NCI-H446 (cell line): ENCODE data around the gene ENGASE.
"Not testable (repeated sequence)": the region's sequence is repeated elsewhere in the genome, so short reads cannot be mapped to it uniquely, and the experiment has no call there.

Experiments used
- DNase-seq, 2 experiments: peaks; one replicate each; lab custom pipeline; 2025; lab: John Stamatoyannopoulos, UW

The ENGASE gene, protein sequence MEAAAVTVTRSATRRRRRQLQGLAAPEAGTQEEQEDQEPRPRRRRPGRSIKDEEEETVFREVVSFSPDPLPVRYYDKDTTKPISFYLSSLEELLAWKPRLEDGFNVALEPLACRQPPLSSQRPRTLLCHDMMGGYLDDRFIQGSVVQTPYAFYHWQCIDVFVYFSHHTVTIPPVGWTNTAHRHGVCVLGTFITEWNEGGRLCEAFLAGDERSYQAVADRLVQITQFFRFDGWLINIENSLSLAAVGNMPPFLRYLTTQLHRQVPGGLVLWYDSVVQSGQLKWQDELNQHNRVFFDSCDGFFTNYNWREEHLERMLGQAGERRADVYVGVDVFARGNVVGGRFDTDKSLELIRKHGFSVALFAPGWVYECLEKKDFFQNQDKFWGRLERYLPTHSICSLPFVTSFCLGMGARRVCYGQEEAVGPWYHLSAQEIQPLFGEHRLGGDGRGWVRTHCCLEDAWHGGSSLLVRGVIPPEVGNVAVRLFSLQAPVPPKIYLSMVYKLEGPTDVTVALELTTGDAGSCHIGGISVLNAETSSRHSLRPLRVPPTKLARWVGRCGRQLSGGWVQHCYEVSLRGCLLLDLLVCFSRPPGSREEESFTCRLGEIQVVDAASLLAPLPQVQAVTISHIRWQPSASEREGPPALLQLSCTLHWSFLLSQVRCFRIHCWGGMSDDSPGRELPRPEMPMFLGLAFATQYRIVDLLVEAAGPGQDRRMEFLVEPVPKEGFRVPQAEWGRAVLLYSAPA

DNA sequence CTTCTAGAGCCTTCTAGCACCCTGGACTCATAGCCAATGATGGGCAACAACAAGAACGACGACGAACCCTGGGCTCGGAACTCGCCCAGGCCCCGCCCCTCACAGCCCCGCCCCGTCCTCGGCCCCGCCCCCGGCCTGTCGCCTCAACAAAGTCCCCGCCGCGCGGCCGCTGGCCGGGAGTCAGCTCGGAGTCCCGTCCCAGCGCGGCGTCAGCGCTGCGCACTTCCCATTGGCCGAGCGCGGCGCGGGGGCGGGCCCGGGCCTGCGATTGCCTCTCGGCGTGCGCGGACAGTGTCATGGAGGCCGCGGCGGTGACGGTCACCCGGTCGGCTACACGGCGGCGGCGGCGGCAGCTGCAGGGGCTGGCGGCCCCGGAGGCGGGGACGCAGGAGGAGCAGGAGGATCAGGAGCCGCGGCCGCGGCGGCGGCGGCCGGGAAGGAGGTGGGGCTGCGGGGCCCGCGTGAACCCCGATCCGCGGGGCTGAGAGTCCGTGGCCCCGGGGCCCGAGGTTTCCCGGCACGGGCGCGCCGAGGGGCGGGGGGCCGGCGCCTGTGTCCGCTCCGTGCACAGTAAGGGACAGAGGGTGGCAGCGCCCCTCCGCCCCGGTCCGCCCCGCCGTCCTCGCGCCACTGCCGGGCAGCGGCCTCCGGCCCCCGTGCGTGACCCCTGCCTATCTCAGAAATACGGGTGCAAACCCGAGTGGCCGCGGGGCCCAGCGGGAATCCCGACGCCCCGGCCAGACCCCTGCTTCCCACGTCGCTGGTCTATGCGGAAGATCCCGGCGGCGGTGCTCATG is at the start of gene ENGASE:
ENGASE (plus strand) TSS at position 176 of the 797 bp plus-strand sequence; CDS start at position 297, 121 bp downstream.
- DNase-seq = peak; percentile 78 to 97

DNA sequence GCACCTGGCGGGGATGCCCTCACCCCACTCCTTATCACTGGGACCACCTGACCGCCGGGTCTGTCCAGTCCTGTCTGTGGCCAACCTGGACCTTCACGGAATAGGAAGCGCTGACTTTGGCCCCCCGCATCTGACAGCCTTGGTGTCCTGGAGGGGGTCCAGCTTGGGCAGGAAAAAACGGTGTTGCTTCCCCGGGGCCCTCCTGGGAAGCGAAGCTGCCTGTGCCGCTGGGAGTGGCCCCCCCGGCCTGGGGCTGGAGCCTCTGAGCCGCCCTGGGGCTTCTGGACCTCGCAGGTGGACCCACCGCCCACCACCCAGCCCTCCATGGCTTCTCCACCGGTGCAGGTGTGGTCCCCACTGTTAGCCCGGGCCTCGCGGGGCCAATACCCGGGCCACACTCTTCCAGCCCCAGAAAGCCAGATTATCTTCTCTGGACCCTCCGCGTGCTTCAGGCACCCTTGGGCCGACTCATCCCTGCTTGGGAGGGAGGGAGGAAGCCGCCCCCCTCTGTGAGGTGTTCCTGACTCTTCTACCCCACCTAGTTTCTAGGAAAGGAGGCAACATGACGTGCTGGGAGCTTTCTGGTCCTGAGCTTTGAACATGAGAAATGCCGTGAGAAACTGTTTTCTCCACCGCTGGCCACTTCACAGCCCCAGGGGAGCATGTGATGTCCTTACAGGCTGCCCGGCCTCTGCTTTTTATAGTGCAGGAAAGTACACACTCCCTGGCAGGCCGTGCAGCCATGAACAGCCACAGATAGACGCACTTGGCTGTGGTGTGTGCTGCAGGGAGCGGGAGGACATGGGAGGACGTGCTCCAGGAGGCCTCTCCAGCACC is 49.5 kb upstream of the ENGASE start:
- DNase-seq = no peak

DNA sequence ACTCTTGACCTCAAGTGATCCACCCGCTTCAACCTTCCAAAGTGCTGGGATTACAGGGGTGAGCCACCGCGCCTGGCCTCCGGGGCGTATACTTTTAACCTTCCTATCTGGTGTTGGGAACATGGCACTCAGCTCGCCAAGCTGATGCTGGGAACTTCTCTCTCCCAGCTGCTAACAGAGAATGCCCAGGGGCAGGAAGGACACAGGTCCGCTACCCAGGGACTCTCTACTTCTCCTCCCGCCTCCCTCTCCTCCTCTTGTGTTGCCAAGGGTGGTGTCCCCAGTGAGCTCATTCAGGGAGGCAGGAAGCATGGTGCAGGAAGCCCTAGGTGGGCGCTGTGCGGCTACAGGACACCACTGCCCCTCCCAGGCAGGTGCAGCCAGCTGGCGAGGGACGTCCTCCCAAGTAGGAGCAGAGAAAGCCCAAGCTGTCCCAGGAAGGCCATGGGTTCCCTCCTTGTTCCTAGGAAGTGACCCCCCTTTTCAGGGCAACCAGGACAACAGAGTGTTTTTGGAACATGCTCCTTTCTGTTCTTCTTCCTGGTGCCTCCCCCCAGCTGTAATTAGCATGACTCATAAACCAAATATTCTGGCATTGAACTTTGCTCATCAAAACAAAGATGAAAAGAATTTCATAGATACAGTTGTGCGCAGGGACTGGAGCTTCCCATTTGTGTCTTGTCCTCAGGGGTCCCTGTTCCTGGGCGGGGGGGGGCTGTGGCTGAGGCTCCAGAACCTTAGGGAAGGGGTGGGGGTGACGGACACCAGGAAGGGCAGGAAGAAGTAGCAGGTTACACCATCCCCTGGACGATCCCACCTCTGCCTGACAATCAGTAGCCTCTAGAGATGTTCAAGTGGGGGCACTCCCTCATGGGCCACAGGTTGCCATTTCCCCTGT is 48.0 kb upstream of the ENGASE start:
- DNase-seq = peak; percentile 23 to 34

DNA sequence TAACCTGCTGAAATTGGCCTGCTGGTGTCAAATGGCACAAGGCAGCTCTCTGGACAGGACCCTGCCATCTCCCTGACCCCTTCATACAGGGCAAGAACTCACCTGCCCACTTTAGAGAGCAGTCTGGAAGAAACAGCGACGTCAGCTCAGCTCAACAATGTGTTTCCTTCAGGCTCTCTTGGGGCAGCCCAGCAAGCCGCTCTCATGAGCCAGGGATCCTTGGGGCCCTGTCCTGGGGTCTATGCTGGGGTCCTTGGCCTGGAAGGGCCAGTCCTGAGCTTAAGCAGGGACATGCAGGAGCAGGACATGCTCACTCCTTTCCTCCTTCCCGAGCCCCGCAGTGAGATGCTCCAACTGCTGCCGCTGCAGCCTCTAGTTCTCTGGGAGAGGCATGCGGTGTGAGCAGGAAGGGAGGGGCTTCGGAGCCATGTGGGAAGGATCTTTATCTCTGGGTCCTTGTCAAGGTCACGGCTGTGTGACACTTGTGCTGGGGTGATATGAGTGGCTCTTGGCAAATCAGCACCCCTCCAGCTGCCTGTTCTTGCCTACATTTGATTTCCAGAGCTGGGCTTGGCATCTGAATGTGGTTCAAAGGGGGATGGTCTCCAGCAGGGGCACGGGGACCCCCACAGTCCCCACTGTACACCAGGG is 47.2 kb upstream of the ENGASE start:
- no peak for DNase-seq

DNA sequence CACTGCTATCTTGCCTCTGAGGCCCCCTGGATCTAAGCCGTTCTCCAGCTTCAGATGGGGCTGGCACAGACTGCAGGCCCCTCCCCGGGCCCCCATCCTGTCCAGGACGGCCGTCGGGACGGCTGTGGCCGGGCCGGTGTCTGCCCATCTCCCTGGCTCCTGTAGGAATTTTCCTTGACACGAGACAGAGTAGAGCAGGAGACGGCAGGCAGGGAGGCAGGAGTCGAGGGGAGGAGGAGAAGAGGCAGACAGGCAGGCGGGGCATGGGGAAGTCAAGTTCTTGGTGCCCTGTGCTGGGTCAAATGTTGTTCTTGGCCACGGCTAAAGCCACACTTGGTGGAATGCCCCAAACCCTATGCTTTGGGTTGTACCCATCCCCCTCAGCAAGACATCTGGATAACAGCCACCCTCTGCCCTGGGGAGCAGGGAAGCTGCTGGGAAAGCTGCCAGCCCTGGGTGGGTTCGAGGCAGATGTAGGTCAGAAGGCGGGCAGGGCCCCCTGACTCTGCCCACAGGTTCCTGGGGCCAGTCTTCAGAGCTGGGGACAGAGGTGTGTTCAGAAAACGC is 46.6 kb upstream of the ENGASE start:
- peak in 1 of 2 experiments; percentile 27 for DNase-seq

DNA sequence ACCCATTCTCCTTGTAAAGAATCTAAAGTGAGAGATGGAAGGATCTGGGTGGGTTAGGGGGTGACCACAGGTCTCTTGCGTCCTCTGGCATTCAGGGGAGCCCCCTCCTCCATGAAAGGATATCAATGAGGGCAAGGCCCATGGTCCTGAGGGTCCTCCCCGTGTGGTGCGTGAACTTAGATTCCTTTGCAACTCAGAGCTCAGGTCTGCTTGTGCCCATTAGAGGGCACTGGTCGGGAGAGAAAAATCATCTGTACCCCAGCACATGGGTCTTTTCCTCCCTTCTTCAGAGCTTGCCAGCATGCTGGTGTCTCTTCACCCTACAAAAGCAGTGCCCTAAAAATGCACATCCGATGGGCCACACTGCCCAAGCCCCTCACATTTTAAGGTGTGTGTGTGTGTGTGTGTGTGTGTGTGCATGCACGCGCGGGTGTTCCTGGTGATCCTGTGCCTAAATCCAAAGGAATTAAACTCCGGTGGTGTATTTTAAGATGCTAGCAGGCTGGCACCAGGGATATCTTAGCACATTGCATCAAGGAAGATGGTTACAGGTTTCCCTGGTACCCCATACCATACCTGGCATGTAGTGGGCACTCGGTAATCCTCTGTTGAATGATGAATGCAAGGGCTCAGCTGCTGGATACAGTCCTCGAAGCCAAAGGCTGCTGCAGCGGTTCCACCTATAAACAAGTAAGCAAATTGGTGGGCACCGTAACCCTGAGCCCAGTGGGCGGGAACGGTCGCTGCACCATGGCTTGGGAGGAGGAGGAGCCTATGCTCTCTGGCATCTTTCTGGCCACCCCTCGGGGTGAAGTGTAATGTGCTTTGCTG is 45.9 kb upstream of the ENGASE start:
- DNase-seq = no peak

DNA sequence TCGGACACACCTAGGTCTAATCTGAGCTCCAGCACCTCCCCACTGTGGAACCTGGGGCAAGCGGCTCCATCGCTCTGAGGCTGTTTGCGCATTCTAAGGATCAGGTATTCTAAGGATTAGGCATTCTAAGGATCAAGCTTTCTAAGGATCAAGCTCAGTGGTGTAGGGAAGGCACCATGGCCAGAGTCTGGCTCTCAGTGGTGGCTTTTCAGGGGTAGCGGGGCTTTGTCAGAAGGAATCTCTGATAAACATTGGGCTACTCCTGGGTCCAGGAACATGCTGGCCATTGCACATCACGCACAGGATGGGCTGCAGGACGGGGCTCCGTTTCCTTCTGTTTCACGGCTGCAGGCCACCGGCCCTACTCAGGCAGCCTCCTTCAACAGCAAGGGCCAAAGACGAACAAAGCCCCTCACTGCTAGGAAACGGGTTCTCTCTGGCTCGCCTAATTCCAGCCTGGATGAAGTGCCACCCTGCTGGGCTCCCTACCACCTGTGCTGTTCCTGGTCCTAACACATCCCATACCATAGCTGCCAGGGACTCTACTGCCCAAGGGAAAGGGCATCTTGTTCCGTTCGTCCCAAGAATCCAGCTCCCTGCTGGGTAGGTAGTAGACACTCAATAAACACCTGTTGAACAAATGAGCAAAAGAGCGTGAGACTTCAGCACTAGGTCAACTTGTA is 45.2 kb upstream of the ENGASE start:
- no peak for DNase-seq

DNA sequence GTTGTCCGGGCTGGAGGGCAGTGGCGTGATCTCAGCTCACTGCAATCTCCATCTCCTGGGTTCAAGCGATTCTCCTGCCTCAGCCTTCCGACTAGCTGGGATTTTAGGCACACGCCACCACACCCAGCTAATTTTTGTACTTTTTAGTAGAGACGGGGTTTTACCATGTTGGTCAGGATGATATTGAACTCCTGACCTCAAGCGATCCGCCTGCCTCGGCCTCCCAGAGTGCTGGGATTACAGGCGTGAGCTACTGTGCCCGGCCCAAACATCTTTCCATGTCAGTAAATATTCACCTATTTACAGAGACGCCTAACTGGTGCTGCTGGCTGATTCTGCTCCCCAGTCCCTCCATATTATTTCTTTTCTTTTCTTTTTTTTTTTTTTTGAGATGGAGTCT is 44.0 kb upstream of the ENGASE start:
- not testable (repeated sequence) for DNase-seq

DNA sequence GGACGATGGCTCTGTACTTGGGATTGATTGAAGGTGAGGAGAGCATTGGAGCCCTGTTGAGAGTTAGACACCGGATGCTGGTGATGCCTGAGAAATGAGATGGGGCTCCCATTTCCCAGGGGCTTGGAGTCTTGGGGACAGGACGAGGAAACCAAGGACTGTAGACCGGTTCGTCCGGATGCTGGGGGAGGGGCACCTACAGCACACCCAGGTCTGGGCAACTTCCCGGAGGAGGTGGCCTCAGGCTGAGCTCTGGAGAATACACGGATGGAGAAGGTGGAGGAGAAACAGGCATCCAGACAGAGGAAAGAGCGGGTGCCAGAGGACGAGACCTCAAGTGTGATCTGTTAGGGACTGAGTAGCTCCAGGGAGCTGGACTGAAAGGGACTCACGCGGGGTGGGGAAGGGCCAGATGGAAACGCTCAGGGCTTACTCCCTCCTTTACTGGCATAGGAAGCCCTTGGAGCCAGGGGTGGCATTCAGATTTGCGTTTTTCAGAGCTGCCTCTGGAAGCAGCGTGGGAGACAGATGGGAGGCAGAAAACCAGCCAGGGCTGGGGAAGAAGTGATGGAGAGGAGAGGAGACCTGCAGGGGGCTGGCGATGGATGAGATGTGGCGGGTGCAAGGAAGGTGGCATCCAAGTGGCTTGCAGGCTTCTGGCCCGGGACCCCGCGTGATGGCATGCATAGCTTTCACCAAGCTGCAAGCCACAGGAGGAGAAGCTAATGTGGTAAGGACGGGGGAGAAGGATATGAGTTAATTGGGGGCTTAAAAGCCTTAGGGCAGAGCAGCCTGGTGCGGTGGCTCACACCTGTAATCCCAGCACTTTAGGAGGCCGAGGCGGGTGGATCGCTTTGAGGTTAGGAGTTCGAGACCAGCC is 42.4 kb upstream of the ENGASE start:
- DNase-seq = no peak

DNA sequence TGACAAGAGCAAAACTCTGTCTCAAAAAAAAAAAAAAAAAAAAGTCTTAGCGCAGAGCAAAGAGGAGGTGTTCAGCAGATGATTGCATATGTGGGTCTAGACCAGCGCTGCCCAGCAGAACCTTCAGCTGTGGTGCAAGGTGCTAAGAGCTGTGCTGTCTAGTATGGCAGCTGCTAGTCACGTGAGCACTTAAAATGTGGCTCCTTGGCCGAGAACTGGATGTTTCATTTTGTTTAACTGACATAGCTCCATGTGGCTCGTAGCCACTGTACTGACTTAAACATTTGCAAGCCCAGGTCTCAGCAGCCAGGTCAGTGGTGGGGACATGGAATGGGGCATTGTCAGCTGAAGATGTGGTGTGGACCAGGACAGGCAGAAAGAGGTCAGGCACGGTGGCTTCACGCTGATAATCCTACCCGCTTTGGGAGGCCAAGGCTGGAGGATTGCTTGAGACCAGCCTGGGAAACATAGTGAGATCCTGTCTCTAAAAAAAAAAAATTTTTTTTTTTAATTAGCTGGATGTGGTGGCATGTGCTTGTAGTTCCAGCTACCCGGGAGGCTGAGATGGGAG is 41.5 kb upstream of the ENGASE start:
- DNase-seq = no peak

DNA sequence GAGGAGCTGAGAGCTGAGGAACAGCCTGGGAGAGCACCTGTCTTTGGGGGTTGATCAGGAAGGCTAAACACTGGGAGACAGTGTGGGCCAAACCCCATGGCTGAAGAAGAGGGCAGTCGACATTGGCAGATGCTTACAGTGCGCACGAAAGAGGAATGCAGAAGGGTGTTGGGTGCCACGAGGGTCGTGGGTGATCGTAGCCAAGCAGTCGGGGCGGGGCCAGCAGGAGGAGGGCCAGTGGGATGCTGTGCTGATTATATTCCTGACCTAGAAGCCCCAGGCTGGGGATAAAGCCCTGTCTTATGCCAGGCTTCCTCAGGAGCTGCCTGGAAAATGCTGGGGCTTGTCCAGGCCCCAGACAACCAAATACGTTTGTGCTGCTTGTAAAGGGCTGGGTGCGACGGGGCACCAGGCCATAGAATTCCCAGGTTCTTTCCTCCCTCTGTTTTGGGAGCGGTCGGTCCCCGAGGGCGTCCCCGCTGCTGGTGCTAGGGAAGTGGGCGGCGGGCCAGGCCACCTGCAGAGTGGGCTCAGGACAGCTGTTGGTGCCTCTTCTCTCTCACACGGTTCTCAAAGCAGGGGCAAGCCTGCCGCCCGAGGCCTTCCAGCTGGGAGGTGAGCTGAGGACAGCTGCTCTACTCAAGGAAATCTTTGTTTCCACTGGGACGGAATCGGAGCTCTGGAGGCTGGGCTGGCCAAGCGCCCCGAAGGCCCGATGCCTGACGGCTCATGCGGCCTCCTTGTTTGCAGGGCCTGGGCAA is 40.7 kb upstream of the ENGASE start:
- DNase-seq = peak; percentile 18 to 85

DNA sequence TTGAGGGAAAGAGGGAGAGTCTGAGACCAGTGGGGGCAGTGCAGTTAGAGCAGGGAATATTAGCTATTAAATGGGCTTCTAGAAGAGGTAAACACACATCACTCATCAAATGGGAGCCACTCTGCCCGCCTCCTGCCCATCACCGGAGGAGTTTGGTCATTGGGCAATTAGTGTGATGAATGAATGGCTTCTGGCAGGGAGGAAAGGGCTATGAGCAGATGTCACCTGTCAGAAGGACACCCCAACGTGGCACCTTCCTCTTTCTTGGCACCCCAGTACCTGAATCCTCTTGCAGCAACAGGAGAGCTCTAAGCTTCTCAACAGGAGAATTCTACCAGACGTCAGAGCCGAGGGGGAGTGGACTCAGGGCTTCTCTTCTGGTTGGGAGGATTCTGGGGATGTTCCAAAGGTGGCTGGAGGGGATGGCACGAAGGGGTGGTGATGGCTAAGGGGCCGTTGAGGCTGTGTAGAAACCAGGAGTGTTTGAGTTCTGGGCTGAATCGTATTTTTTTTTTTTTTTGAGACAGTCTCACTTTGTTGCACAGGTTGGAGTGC is 39.6 kb upstream of the ENGASE start:
- no peak for DNase-seq

DNA sequence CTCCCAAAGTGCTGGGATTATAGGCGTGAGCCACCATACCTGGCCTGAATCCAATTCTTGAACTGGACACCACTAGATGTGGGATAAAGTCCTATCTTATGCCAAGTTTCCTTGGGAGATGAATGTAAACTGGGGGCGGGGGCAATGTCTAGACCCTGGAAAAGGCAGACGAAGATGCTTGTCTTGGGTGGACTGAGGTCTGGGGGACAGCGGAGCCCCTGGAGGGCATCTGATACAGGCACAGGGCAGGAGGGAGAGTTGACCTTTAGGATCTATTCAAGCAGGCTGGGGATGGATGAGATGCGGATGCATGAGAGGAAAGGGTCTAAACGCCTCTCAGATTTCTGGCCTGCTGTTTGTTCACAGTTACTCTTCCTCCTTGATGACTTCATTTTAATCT is 38.9 kb upstream of the ENGASE start:
- DNase-seq = no peak

DNA sequence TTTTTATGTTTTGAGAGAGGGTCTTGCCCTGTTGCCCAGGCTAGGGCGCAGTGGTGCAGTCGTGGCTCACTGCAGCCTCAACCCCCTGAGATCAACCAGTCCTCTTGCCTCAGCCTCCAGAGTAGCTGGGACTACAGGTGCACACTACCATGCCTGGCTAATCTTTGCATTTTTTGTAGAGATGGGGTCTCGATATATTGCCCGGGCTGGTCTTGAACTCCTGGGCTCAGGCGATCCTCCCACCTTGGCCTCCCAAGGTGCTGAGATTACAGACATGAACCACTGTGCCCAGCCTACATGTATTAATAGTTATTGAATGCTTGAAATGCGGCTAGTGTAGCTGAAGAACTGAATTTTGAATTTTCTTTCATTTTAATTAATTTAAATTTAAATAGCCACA is 38.4 kb upstream of the ENGASE start:
- no peak for DNase-seq

DNA sequence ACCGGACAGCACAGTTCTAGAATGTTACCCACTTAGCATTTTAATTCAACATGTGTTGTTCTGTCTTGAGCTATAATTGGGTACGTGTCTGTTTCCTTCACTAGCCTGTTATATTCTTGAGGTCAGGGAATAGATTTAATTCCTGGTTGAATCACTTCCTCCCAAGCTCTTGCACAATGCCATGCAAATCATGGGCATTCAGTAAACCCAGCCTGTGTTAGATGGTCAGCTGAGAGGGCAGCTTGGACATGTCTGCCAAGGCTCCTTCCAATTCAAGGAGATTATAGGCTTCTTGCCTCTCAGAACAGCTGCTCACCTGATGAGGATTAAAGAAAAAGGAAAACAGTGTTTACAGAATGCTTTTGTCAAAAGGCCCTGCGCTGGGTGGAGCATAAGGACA is 38.0 kb upstream of the ENGASE start:
- no peak for DNase-seq
